GM23248 (cell line): ENCODE results near the gene ZNF792. TPM values are rescaled to one million over a fixed set of nuclear protein-coding genes. Genes with fewer than 3 reads are reported as not detected.
A peak's percentile ranks its signal among the peaks of the same experiment; 100 is the strongest.
"Not testable (repeated sequence)": the region's sequence is repeated elsewhere in the genome, so short reads cannot be mapped to it uniquely, and the experiment has no call there.

Source experiments
- DNase-seq: peaks from one replicate; pipeline ENCODE4 v3.0.0-alpha.2; 2015
- H2AFZ ChIP-seq: fragments of 200-600 bp; sonication (generic); 2 replicates; pipeline ENCODE4 v1.6.1; 2016; ENCODE audit warnings: antibody characterized with exemption
- H3F3A ChIP-seq: fragments of 200-600 bp; sonication (generic); 2 replicates; pipeline ENCODE4 v1.6.1; 2016; ENCODE audit warnings: mild to moderate bottlenecking, antibody characterized with exemption, mixed run types; ENCODE audit not compliant: insufficient read depth
- H3K27ac ChIP-seq: fragments of 200-600 bp; sonication (generic); 2 replicates; pipeline ENCODE4 v1.5.1; 2016; ENCODE audit warnings: mild to moderate bottlenecking
- H3K27me3 ChIP-seq: fragments of 200-600 bp; sonication (generic); replicated peaks from 2 replicates; pipeline ENCODE4 v1.6.1; 2016; ENCODE audit warnings: mild to moderate bottlenecking; ENCODE audit not compliant: insufficient read depth
- H3K36me3 ChIP-seq: fragments of 200-600 bp; sonication (generic); 2 replicates; pipeline ENCODE4 v1.6.1; 2016; ENCODE audit warnings: low read depth, mild to moderate bottlenecking
- H3K4me1 ChIP-seq: fragments of 200-600 bp; sonication (generic); 2 replicates; pipeline ENCODE4 v1.6.1; 2016; ENCODE audit warnings: mild to moderate bottlenecking; ENCODE audit not compliant: insufficient read depth
- H3K4me2 ChIP-seq: fragments of 200-600 bp; sonication (generic); one replicate; pipeline ENCODE4 v1.6.1; 2016; ENCODE audit warnings: mild to moderate bottlenecking; ENCODE audit not compliant: unreplicated experiment
- H3K4me3 ChIP-seq: fragments of 200-600 bp; sonication (generic); 2 replicates; pipeline ENCODE4 v1.5.1; 2016; ENCODE audit warnings: mild to moderate bottlenecking
- H3K79me2 ChIP-seq: fragments of 200-600 bp; sonication (generic); 2 replicates; pipeline ENCODE4 v1.6.1; 2016; ENCODE audit warnings: mild to moderate bottlenecking; ENCODE audit not compliant: insufficient read depth
- H3K9ac ChIP-seq: fragments of 200-600 bp; sonication (generic); 2 replicates; pipeline ENCODE4 v1.6.1; 2016; ENCODE audit warnings: mild to moderate bottlenecking
- H3K9me2 ChIP-seq: fragments of 200-600 bp; sonication (generic); 2 replicates; pipeline ENCODE4 v1.6.1; 2016; ENCODE audit warnings: mixed run types, mild to moderate bottlenecking, moderate library complexity; ENCODE audit not compliant: insufficient read depth
- H3K9me3 ChIP-seq: fragments of 200-600 bp; sonication (generic); one replicate; pipeline ENCODE4 v1.6.1; 2017; ENCODE audit warnings: low read depth
- H4K20me1 ChIP-seq: fragments of 200-600 bp; sonication (generic); 2 replicates; pipeline ENCODE4 v1.6.0; 2016; ENCODE audit not compliant: insufficient read depth
- EZH2 ChIP-seq: fragments of 200-600 bp; sonication (generic); IDR thresholded peaks from 2 replicates; pipeline ENCODE4 v1.6.1; 2018; ENCODE audit warnings: antibody characterized with exemption, mild to moderate bottlenecking; ENCODE audit not compliant: insufficient read depth, poor library complexity, severe bottlenecking
- EZH2phosphoT487 ChIP-seq: fragments of 200-600 bp; sonication (generic); IDR thresholded peaks from 2 replicates; pipeline ENCODE4 v1.6.1; 2018; ENCODE audit warnings: antibody characterized with exemption, moderate library complexity, mild to moderate bottlenecking, low read depth; ENCODE audit not compliant: insufficient read depth
- WGBS, 2 experiments: methylation state at CpG; one replicate each; pipeline ENCODE4 v1.1.6; 2015 to 2017; ENCODE audit warnings: low lambda C conversion rate in 2 of 2, low coverage in 1 of 2; ENCODE audit errors: missing lambda C conversion rate in 2 of 2; 5-methylcytosine and 5-hydroxymethylcytosine counted together
- in situ Hi-C: fragments of 300-500 bp; cut with MboI; formaldehyde crosslinking; loops from 2 replicates; pipeline ENCODE4 v1.15.0; 2020
- polyA plus RNA-seq: library from polyadenylated mRNA; unstranded; fragments of >200 nt; fragmentation: Nextera tagmentation; extraction: Ambion mirVana; gene quantifications from 2 replicates; pipeline ENCODE4 v1.2.1, GENCODE V29; 2016
- total RNA-seq: library from RNA; depleted of rRNA; stranded (reverse); fragments of >200 nt; shearing (Covaris generic); gene quantifications from 2 replicates; pipeline ENCODE4 v1.2.3, GENCODE V29; 2014

Gene ZNF792
- total and polyA plus RNA-seq, 2 experiments from 2014 or later = 0.63 to 1.8 TPM

DNA sequence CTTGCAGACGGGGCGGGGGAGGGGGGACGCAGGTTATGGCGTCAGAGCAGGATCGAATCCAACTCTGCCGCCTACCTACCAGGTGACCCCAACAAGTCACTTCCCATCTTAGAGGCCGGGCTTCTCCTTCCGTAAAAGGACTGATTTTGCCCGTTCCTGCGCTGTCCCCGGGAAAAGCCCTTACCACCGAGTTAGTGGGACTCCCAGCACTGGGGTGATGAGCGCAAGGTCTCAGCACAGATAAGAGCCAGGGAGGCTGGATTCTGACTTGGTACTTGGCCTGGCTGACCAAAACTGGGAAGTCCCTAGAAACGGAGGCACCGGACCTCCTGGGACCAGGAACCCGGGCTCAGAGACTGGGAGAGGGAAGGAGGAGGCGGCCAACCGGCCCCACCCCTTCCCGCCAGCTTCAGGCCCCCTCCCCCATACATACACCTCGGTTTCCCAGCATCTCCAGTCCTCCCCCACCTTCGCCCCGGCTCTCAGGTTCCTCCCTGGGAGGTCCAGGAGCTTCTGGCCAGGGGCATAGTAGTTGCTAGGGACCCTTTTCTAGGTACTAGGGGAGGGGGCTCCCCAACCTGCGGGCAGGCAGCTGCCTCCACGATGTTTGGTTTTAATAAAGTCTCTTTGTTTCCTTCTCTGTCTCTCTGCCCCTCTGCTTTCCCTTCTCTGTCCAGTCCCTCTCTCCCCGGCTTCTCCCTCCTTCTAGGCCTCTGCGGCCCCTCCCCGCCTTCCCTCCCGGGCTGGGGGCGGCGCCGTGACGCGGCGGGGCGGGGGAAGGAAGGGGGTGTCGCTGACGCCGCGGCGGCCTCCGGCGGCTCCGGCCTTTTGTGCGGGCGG lies 35.7 kb upstream of the ZNF792 start, which contains the start of gene GRAMD1A:
GRAMD1A (plus strand) TSS at position 826 of the 840 bp plus-strand sequence. CDS start 156 bp downstream, outside the sequence.
- Histone ChIP-seq H3F3A (no peaks in the 10 kb centered on the region), H2AFZ (peak within 1 kb of the TSS; percentile 93), H3K27ac (peak within 1 kb of the TSS; percentile 94), H3K36me3 (no peaks in the 10 kb centered on the region), H3K9me2 (no peaks in the 10 kb centered on the region), H3K4me3 (peak within 1 kb of the TSS; percentile 85), H3K4me1 (peaks cover 8% of the 10 kb centered on the region; the same call in 1 of the 2 replicates), H3K79me2 (peaks cover 50% of the 10 kb centered on the region), H3K9ac (peak within 1 kb of the TSS; percentile 96), H3K27me3 (no peaks in the 10 kb centered on the region), H4K20me1 (no peaks in the 10 kb centered on the region), H3K9me3 (no peaks in the 10 kb centered on the region), H3K4me2 (peak within 1 kb of the TSS; percentile 91)
- TF ChIP-seq EZH2phosphoT487 (no peak), EZH2 (no peak)
- DNase-seq = peak; percentile 92
- 3 to 5% methylated on average over 20 to 38 of the region's 45 CpGs for WGBS, 2 experiments
- in situ Hi-C loops = no loop called here

DNA sequence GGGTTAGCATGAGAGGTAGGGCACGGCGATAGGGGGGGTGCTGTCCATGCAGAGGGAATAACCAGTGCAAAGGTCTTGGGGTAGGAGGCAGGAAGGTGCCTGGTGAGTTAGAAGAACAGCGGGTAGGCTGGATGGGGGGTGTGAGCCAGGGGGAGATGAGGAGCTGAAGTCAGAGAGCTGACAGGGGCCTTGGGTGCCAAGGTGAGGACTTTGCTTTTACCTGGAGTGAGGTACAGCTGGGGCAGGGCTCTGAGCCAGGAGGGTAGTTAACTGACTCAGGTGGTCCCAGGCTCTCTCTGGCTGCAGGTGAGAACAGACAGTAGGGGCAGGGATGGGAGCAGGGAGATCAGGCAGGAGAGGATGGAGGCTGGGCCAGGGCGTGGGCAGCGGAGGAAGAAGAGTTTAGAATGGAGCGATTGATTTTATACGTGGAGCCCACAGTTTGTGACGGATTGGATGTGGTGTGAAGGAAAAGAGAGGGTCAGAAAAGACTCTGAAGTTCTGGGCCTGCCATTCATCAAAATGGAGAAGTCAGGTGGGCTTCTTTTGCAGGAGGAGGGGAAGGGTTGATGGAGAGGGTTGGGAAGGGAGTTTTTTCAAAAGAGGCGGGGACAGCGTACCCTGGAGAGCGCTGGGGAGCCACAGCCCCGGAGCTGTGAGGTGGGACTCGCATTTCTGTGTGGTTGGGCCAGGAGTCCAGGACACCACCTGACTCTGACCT lies 34.9 kb upstream of the ZNF792 start:
- H3K36me3 ChIP-seq = no peaks in the 10 kb centered on the region
- H3K4me1 ChIP-seq = peaks cover 8% of the 10 kb centered on the region; the same call in 1 of the 2 replicates

GRCh38 chr19:34998224-34998623 lies 34.2 kb upstream of the ZNF792 start:
- H4K20me1 ChIP-seq, H3K27ac ChIP-seq, H3K36me3 ChIP-seq, H3F3A ChIP-seq, H3K4me1 ChIP-seq, H3K9me2 ChIP-seq, H3K9ac ChIP-seq, H3K4me3 ChIP-seq, H3K9me3 ChIP-seq, H3K27me3 ChIP-seq, in situ Hi-C loops, H2AFZ ChIP-seq, DNase-seq, H3K4me2 ChIP-seq: not testable (repeated sequence)
- 94 to 95% methylated on average over 6 to 7 of the region's 7 CpGs for WGBS, 2 experiments
- peaks cover 35% of the 10 kb centered on the region for H3K79me2 ChIP-seq

More for the DNA sequence above, 34.9 kb upstream of the ZNF792 start:
- H3K4me3 ChIP-seq = peak overlapping the region; percentile 85
- no peak for TF ChIP-seq EZH2
- no peak for TF ChIP-seq EZH2phosphoT487
- H3K4me2 ChIP-seq = peak overlapping the region; percentile 91
- no peaks in the 10 kb centered on the region for H3K9me3 ChIP-seq
- H2AFZ ChIP-seq = peak overlapping the region; percentile 93
- WGBS, 2 experiments = 77 to 78% methylated on average over 13 of the region's 13 CpGs
- no peaks in the 10 kb centered on the region for H4K20me1 ChIP-seq
- no peaks in the 10 kb centered on the region for H3F3A ChIP-seq
- DNase-seq = no peak
- H3K27ac ChIP-seq = peak overlapping the region; percentile 94
- H3K79me2 ChIP-seq = peaks cover 42% of the 10 kb centered on the region
- no peaks in the 10 kb centered on the region for H3K27me3 ChIP-seq
- H3K9me2 ChIP-seq = no peaks in the 10 kb centered on the region
- in situ Hi-C loops = no loop called here
- H3K9ac ChIP-seq = peak overlapping the region; percentile 96

DNA sequence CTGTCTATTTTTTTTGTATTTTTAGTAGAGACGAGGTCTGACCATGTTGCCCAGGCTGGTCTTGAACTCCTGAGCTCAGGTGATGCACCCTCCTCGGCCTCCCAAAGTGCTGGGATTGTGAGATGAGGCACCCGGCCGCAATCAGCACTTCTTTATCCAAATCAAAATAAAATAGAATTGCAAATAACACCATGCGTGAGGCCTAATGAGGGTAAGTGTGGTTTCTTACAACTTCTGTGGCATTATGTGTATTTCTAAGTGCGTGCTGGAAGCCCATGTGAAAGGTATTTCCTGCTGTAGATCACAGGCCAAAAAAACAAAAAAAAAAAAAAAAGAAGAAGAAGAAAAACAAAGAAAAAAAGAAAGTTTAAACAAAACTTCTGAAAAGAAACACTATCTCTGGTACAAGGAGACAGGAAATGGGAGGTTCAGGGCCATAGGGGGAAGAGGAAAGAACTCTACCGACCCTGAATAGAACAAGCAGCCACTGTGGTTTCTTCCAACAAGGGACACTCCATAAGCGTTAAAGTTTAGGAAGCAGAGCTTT lies 33.1 kb upstream of the ZNF792 start:
- Histone ChIP-seq H4K20me1 (no peaks in the 10 kb centered on the region), H3K9ac (no peak overlapping the region), H3K4me2 (no peak overlapping the region), H3F3A (no peaks in the 10 kb centered on the region), H3K36me3 (no peaks in the 10 kb centered on the region), H3K4me3 (no peak overlapping the region), H2AFZ (no peak overlapping the region), H3K9me2 (no peaks in the 10 kb centered on the region), H3K9me3 (no peaks in the 10 kb centered on the region), H3K27me3 (no peaks in the 10 kb centered on the region; the same call in 1 of the 2 replicates), H3K27ac (no peak overlapping the region), H3K79me2 (peaks cover 24% of the 10 kb centered on the region), H3K4me1 (peaks cover 8% of the 10 kb centered on the region; the same call in 1 of the 2 replicates)
- in situ Hi-C loops = no loop called here
- WGBS, 2 experiments = 78 to 80% methylated on average over 8 of the region's 8 CpGs
- no peak for TF ChIP-seq EZH2phosphoT487
- no peak for TF ChIP-seq EZH2
- DNase-seq = no peak
